GM12864 (cell line): Measurements from ENCODE around the gene IKZF3.

Source experiments
- DNase-seq: peaks from one replicate; pipeline ENCODE4 v3.0.0-alpha.2; 2011; ENCODE audit warnings: low read depth
- H3K4me3 ChIP-seq: 2 replicates; pipeline ENCODE4 v1.5.1; 2011; ENCODE audit warnings: mild to moderate bottlenecking, low read depth, low read length, control low read depth
- TF ChIP-seq, protein P1 (sequence below): IDR thresholded peaks from 2 replicates; pipeline ENCODE4 v1.5.1; 2011; ENCODE audit warnings: low read depth, mild to moderate bottlenecking, moderate library complexity, low read length, control low read depth, inconsistent platforms; ENCODE audit errors: missing control alignments

Gene IKZF3

DNA sequence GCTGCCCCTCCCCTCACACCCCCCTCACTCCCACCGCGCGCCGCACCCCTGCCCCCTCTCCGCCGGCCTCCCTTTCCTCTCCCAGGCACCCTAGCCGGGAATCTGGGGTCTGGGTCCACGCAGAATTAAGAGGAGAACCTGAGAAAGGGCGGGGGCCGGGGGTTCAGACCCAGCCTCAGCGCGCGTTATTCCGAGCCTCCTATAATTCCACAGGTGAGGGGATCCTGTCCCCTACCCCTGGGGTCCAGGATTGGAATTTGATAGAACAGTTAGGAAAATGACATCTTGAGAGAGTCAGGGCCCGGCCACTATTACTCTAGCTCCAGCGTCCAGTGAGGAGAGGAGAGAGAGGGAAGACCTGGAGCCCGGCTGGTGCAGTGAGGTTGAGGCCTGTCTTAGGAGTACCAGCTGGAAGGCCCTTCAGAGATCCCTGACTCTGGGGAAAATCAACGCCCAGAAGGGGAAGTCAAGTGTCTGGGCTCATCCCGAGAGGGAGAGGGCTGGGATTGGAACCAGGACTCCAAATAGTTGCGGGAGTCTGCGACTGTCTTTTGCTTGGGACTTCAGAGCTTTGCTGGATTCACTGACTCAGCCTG is 109.1 kb downstream of the IKZF3 start:
- TF ChIP-seq, protein P1, sequence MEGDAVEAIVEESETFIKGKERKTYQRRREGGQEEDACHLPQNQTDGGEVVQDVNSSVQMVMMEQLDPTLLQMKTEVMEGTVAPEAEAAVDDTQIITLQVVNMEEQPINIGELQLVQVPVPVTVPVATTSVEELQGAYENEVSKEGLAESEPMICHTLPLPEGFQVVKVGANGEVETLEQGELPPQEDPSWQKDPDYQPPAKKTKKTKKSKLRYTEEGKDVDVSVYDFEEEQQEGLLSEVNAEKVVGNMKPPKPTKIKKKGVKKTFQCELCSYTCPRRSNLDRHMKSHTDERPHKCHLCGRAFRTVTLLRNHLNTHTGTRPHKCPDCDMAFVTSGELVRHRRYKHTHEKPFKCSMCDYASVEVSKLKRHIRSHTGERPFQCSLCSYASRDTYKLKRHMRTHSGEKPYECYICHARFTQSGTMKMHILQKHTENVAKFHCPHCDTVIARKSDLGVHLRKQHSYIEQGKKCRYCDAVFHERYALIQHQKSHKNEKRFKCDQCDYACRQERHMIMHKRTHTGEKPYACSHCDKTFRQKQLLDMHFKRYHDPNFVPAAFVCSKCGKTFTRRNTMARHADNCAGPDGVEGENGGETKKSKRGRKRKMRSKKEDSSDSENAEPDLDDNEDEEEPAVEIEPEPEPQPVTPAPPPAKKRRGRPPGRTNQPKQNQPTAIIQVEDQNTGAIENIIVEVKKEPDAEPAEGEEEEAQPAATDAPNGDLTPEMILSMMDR, result no peak
- no peak for DNase-seq
- peak overlapping the region; percentile 58 for H3K4me3 ChIP-seq

DNA sequence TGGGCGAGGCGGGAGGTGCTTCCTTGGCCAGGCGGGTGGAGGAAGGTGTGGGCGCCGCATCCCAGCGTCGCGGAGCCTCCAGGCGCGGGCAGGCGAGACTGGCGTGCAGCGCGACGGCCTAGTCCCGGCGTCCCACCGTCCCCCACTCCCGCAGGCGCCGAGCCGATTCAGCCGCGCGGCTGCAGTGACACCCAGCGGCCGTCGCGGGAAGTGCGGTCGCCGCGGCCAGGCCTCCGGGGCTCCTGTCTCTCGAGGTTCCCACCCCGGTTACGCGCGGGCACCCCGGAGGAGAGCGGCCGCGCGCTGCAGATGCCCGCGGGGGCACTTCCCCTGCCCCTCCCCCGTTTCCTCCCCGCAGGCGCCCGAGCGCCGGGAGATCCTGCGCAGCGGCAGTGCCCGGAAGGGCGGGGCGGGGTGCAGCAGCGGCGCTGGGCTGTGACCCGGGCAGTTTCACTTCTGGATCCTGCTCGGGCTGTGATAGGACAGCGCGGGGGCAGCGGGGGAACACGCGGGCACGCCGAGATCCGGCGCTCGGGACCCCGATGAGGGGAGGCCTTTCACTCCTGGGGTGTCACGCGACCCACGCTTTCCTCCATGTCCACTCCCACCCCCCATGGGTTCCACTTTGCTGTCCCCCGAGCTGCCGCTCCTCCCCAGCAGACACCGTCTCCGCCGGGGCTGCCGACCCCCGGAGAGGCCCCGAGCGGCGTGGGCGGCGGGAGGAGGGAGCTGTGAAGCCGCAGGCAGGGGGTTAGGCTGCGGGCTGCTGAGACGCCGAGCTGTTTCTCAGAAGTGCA is 109.8 kb downstream of the IKZF3 start:
- peak; percentile 82 for DNase-seq
- TF ChIP-seq, protein P1, result peak; percentile 80
- peak overlapping the region; percentile 58 for H3K4me3 ChIP-seq

- no peak for DNase-seq
- TF ChIP-seq, protein P1, result no peak
- H3K4me3 ChIP-seq, result peak overlapping the region; percentile 58
Measured at GRCh38 chr17:39753514-39754160, 110.5 kb downstream of the IKZF3 start.

DNA sequence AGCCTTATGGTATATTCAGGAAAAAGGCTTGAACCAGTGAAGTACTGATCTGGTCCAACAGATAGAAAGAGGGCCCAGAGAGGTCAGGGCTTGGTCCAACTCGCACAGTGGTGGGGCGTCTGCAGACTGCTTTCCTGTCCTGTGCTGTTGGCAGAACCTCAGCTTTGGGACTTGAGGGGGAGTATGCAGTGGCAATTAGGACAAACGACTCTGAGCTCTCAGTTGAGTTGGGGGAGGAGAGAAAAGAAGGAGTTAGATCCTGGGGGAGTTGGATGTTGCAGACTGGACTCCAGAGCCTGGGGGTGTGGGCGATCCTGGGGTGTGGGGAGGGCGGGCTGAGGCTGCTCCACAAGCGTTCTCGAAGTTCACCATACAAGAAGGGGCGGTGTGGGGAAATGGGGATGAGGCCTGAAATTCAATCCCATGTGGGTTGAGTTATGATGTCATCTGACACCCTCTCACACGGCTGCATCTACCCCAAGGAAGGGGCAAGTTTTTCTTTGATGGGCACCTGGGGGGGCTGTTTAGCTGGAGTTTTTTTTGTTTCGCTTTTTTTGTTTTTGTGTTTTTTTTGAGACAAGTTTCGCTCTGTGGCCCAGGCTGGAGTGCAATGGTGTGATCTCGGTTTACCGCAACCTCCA is 111.8 kb downstream of the IKZF3 start:
- no peak overlapping the region for H3K4me3 ChIP-seq
- TF ChIP-seq, protein P1, result no peak
- DNase-seq, result no peak

DNA sequence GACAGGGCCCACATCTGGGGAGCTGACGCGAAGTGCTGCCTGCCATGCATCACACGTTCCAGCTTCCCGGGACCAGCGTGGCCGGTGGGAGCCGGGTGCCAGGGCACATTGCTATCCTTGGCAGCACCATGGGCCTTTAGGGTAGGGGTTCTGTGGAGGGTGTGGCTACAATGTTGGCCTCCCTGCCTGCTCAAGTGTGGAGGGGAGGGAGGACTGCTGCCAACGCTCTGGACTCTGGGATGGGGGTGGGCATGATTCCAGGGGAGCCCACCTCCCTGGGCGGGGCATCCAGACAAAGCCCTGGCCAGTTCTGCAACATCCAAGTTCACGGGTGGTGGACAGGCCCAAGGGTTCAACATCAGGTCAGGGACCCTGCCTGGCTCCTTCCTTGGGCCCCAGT is 112.5 kb downstream of the IKZF3 start:
- H3K4me3 ChIP-seq, result no peak overlapping the region
- TF ChIP-seq, protein P1, result no peak

GRCh38 chr17:39751016-39751543 is 113.0 kb downstream of the IKZF3 start:
- TF ChIP-seq, protein P1, result no peak
- no peak for DNase-seq
- no peak overlapping the region for H3K4me3 ChIP-seq

More for the DNA sequence above, 112.5 kb downstream of the IKZF3 start:
- DNase-seq, result no peak
